Measurements from ENCODE around the gene CCDC150.

GRCh38 chr2:196613302-196613701 is 26.2 kb upstream of the CCDC150 start:
- TF ChIP-seq CTCF (IDR thresholded peaks at IDR 0.05; ENCODE audit: control extremely low read depth in 1 of 3, insufficient read depth in 1 of 3, low read depth in 1 of 3, low read length in 3 of 3) (no peak), USF2 (IDR thresholded peaks at IDR 0.05; ENCODE audit: low read length) (no peak), POLR2A (IDR thresholded peaks at IDR 0.05; ENCODE audit: control extremely low read depth in 1 of 2, low read depth in 2 of 2, low read length in 2 of 2) (no peak), E2F6 (IDR thresholded peaks at IDR 0.05) (no peak), CHD2 (IDR thresholded peaks at IDR 0.05; ENCODE audit: low read length) (no peak), JUND (IDR thresholded peaks at IDR 0.05; ENCODE audit: low read length) (no peak), POLR2AphosphoS5 (IDR thresholded peaks at IDR 0.05; ENCODE audit: low read depth, low read length) (no peak), ATF2 (IDR thresholded peaks at IDR 0.05; ENCODE audit: low read length) (no peak)
